Upper lobe of left lung (tissue), 6 donors: ENCODE data around the gene IL4. TPM values are rescaled to one million over a fixed set of nuclear protein-coding genes. Genes with fewer than 3 reads are reported as not detected.
"Not testable (repeated sequence)": the region's sequence is repeated elsewhere in the genome, so short reads cannot be mapped to it uniquely, and the experiment has no call there.

ENCODE experiments used
- ATAC-seq, 2 donors: fragments of 200-7000 bp; cut with Tn5 transposase; one replicate each; pipeline ENCODE4 v1.9.1; 2022; ENCODE audit warnings: mild to moderate bottlenecking in 2 of 2, moderate library complexity in 2 of 2; ENCODE audit not compliant: low FRiP score in 2 of 2
- DNase-seq, 2 donors: peaks; one replicate each; pipeline ENCODE4 v3.0.0-alpha.2; 2019 to 2020
- H3K27ac ChIP-seq, 4 donors: fragments of 200-600 bp; sonication (generic); one replicate each; pipeline ENCODE4 v1.5.1; 2016 to 2019
- H3K27me3 ChIP-seq, 4 donors: fragments of 200-600 bp; sonication (generic); one replicate each; pipeline ENCODE4 v1.5.1; 2017 to 2019
- H3K36me3 ChIP-seq, 4 donors: fragments of 200-600 bp; sonication (generic); one replicate each; pipeline ENCODE4 v1.5.1; 2016 to 2019
- H3K4me1 ChIP-seq, 4 donors: fragments of 200-600 bp; sonication (generic); one replicate each; pipeline ENCODE4 v1.5.1; 2018 to 2019
- H3K4me3 ChIP-seq, 4 donors: fragments of 200-600 bp; sonication (generic); one replicate each; pipeline ENCODE4 v1.5.1; 2017 to 2019; ENCODE audit warnings: mild to moderate bottlenecking in 2 of 4, moderate library complexity in 1 of 4
- H3K9me3 ChIP-seq, 4 donors: fragments of 200-600 bp; sonication (generic); one replicate each; pipeline ENCODE4 v1.5.1; 2018 to 2019
- EP300 ChIP-seq, 4 donors: sonication (generic); formaldehyde crosslinking; IDR thresholded peaks; one replicate each; pipeline ENCODE4 v1.5.1; 2017; ENCODE audit warnings: antibody characterized with exemption in 4 of 4, control low read depth in 2 of 4
- POLR2A ChIP-seq, 4 donors: fragments of 450-650 bp; IDR thresholded peaks; one replicate each; pipeline ENCODE4 v1.5.1; 2016 to 2017; ENCODE audit warnings: antibody characterized with exemption in 4 of 4, mild to moderate bottlenecking in 2 of 4
- POLR2AphosphoS5 ChIP-seq, 2 donors: sonication (generic); formaldehyde crosslinking; IDR thresholded peaks; one replicate each; pipeline ENCODE4 v1.5.1; 2017; ENCODE audit warnings: antibody characterized with exemption in 2 of 2
- WGBS, 2 donors: methylation state at CpG; one replicate each; pipeline ENCODE4 v1.1.5; 2017 to 2018; 5-methylcytosine and 5-hydroxymethylcytosine counted together
- total RNA-seq, 6 donors: library from RNA; depleted of rRNA in 4 of 6; stranded (reverse); fragments of >200 nt in 4 of 6; gene quantifications; one replicate each; pipeline versions ENCODE4 v1.1.0 to v1.2.1, GENCODE V29; 2016 to 2021
- TF ChIP-seq, protein P1 (sequence below), 6 experiments: fragments of 450-650 bp in 4 of 6; fragments of 200-600 bp in 2 of 6; sonication (generic) in 2 of 6; IDR thresholded peaks; one replicate each; pipeline ENCODE4 v1.5.1; 2016 to 2019; ENCODE audit warnings: antibody characterized with exemption in 6 of 6
- donor health status: DM: no; HTN: no; CAD: no; lungs with moderate emphysema.
- donor health status: DM: no; HTN: yes; CAD: no; lungs with severe emphysema.

Gene IL4
- total RNA-seq, 6 donors from 2014 or later = not detected

DNA sequence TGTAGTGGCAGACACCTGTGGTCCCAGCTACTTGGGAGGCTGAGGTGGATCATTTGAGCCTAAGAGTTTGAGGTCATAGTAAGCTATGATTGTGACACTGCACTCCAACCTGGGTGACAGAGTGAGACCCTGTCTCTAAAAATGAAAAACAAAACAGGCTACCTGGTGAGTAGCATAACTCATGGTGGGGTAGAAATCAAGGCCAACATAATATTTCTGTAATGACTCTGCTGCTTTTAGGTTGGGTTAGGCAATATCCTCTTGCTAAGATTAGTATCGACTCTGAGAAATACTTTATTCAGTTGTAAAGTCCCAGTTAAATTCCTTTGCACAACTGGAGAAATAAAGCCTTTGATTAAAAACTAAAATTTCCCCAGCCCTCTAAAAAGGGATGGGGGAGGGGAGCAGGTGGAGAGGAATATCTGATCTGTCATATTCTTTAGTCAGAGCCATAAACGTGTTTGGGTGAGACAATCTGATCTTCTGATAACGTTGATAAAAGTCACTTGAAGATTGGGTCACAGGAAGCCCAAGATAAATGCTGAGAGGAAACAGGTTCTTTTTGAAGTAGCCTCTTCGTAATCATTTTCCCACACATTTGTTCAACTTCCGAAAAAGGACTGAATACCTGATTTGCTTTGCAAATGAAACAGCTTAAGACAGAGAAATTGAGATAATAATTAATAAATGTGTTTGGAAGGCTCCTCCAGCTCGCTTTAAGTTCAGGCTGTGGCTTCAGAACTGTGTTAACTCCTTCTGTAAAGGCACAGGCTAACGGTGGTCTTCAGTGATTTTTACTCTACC lies 14.9 kb downstream of the IL4 start:
- ATAC-seq = no peak
- 29 to 39% methylated on average over 7 of the region's 7 CpGs for WGBS, 2 donors

DNA sequence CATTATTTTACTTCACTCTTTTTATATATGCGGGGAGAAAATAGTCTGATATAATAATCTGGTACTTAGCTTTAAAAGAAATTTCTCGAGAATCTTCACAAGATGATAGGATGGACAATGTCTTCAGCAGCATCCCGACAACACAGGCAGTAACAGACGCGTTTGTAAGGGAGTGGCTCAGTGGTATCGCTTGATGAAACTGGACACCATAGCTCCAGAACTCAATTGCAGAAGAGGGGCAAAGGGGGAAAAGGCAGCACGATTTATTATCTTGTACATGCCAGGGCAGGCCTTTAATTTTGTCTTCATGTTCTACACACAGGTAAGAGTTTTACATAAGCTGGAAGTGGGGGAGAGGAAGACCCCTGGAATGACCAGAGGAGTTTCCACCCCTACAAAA lies 15.7 kb downstream of the IL4 start:
- H3K27ac ChIP-seq = no peak overlapping the region
- H3K27me3 ChIP-seq = no peaks in the 10 kb centered on the region
- 88 to 90% methylated on average over 7 of the region's 7 CpGs for WGBS, 2 donors
- no peak for TF ChIP-seq EP300 (IDR thresholded peaks at IDR 0.05)
- TF ChIP-seq POLR2AphosphoS5 (IDR thresholded peaks at IDR 0.05) = no peak
- TF ChIP-seq POLR2A (IDR thresholded peaks at IDR 0.05) = no peak
- H3K4me3 ChIP-seq = no peak overlapping the region
- H3K9me3 ChIP-seq = no peaks in the 10 kb centered on the region
- ATAC-seq (no peak), DNase-seq (no peak)
- H3K36me3 ChIP-seq = no peaks in the 10 kb centered on the region
- peaks cover 0 to 6% (median 0%) of the 10 kb centered on the region in 4 donors for H3K4me1 ChIP-seq

More for the DNA sequence above, 14.9 kb downstream of the IL4 start:
- no peak overlapping the region for H3K4me3 ChIP-seq
- TF ChIP-seq, protein P1, sequence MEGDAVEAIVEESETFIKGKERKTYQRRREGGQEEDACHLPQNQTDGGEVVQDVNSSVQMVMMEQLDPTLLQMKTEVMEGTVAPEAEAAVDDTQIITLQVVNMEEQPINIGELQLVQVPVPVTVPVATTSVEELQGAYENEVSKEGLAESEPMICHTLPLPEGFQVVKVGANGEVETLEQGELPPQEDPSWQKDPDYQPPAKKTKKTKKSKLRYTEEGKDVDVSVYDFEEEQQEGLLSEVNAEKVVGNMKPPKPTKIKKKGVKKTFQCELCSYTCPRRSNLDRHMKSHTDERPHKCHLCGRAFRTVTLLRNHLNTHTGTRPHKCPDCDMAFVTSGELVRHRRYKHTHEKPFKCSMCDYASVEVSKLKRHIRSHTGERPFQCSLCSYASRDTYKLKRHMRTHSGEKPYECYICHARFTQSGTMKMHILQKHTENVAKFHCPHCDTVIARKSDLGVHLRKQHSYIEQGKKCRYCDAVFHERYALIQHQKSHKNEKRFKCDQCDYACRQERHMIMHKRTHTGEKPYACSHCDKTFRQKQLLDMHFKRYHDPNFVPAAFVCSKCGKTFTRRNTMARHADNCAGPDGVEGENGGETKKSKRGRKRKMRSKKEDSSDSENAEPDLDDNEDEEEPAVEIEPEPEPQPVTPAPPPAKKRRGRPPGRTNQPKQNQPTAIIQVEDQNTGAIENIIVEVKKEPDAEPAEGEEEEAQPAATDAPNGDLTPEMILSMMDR (IDR thresholded peaks at IDR 0.05) = no peak
- TF ChIP-seq POLR2AphosphoS5 (IDR thresholded peaks at IDR 0.05) (no peak), POLR2A (IDR thresholded peaks at IDR 0.05) (no peak), EP300 (IDR thresholded peaks at IDR 0.05) (no peak)
- H3K27ac ChIP-seq = no peak overlapping the region
- H3K27me3 ChIP-seq = no peaks in the 10 kb centered on the region
- H3K4me1 ChIP-seq = peaks cover 0 to 6% (median 0%) of the 10 kb centered on the region in 4 donors
- no peak for DNase-seq
- no peaks in the 10 kb centered on the region for H3K9me3 ChIP-seq
- H3K36me3 ChIP-seq = no peaks in the 10 kb centered on the region

DNA sequence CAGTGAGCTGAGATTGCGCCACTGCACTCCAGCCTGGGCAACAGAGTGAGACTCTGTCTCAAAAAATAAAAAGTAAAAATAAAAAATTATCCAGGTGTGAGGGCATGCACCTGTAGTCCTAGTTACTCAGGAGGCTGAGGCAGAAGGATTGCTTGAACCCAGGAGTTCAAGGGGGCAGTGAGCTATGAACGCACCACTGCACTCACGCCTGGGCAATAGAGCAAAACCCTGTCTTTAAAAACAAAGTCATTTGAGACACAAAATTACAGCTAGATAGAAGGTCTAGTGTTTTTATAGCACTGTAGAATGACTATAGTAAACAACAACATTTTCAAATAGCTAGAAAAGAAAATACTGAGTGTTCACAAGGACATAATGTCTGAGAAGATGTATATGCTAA lies 16.4 kb downstream of the IL4 start:
- peaks cover 0 to 6% (median 0%) of the 10 kb centered on the region in 4 donors for H3K4me1 ChIP-seq
- no peaks in the 10 kb centered on the region for H3K27me3 ChIP-seq
- H3K4me3 ChIP-seq = no peak overlapping the region
- ATAC-seq = no peak
- no peak for TF ChIP-seq POLR2A (IDR thresholded peaks at IDR 0.05)
- no peak for TF ChIP-seq POLR2AphosphoS5 (IDR thresholded peaks at IDR 0.05)
- TF ChIP-seq EP300 (IDR thresholded peaks at IDR 0.05) = no peak
- TF ChIP-seq, protein P1 (IDR thresholded peaks at IDR 0.05) = no peak
- no peak overlapping the region for H3K27ac ChIP-seq
- WGBS, 2 donors = 90 to 94% methylated on average over 3 of the region's 3 CpGs
- DNase-seq = no peak
- H3K36me3 ChIP-seq = no peaks in the 10 kb centered on the region
- H3K9me3 ChIP-seq = no peaks in the 10 kb centered on the region

DNA sequence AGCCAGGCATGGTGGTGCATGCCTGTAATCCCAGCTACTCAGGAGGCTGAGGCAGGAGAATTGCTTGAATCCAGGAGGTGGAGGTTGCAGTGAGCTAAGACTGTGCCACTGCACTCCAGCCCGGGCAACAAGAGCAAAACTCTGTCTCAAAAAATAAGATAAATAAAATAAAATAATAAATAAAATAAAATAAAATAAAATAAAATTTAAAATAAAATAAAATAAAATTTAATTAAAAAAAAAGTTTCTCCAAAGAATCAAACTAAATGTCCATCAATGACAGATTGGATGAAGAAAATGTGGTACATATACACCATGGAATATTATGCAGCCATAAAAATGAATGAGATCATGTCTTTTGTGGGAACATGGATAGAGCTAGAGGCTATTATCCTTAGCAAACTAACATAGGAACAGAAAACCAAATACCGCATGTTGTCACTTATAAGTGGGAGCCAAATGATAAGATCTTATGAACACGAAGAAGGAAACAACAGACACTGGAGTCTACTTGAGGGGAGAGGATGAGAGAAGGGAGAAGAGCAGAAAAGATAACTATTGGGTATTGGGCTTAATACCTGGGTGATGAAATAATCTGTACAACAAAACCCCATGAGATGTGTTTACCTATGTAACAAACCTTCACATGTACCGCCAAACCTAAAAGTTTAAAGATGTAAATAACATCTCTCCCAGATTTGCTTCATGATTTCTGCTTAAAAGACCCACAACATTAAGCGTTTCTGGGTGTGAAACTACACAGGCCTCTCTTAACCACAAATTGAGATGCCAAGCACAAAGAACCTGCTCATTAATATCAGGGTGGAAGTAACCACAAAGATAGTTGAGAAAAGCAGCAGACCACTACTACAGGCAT lies 18.2 kb downstream of the IL4 start:
- WGBS, 2 donors = 74 to 84% methylated on average over 5 of the region's 5 CpGs
- DNase-seq, ATAC-seq, H3K36me3 ChIP-seq, H3K4me3 ChIP-seq, H3K9me3 ChIP-seq, H3K27me3 ChIP-seq, H3K4me1 ChIP-seq, H3K27ac ChIP-seq: not testable (repeated sequence)

DNA sequence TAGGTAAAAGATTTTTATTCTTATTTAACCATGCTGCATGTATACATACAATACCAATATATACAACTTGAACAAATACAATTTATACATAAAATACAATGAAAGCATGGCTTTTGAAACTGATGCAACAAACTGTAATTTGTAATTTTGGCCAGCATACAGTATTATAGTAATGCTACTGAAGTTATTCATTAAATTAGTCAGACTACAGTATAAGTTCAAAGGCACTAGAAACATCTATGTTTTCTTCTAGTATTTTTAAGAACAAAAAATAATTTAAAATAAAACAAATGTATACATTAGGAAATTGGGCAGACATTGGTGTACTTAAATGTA lies 18.8 kb downstream of the IL4 start:
- DNase-seq = no peak
- no peak for ATAC-seq
- Histone ChIP-seq H3K36me3 (peaks cover 0 to 8% (median 0%) of the 10 kb centered on the region in 4 donors), H3K4me1 (peaks cover 0 to 6% (median 0%) of the 10 kb centered on the region in 4 donors), H3K4me3 (no peak overlapping the region), H3K27ac (no peak overlapping the region), H3K9me3 (no peaks in the 10 kb centered on the region), H3K27me3 (no peaks in the 10 kb centered on the region)
- TF ChIP-seq, protein P1 (IDR thresholded peaks at IDR 0.05) = no peak
- TF ChIP-seq POLR2AphosphoS5 (IDR thresholded peaks at IDR 0.05) (no peak), POLR2A (IDR thresholded peaks at IDR 0.05) (no peak), EP300 (IDR thresholded peaks at IDR 0.05) (no peak)
